SJSA1 (cell line): Measurements from ENCODE around the gene COL1A1. TPM values are rescaled to one million over a fixed set of nuclear protein-coding genes. Genes with fewer than 3 reads are reported as not detected.

Experiments used
- DNase-seq, 2 experiments: peaks; one replicate each; pipeline ENCODE4 v3.0.0-alpha.2; 2015 to 2020; ENCODE audit warnings: low spot score in 2 of 2, low read depth in 1 of 2
- H3K27ac ChIP-seq: fragments of 250-450 bp; sonication (Bioruptor Pico); 2 replicates; pipeline ENCODE4 v1.5.1; 2020; ENCODE audit warnings: mild to moderate bottlenecking, moderate library complexity
- H3K27me3 ChIP-seq: fragments of 250-450 bp; sonication (Bioruptor Pico); replicated peaks from 2 replicates; pipeline ENCODE4 v1.5.1; 2020; ENCODE audit warnings: mild to moderate bottlenecking, moderate library complexity
- H3K36me3 ChIP-seq: fragments of 250-450 bp; sonication (Bioruptor Pico); 2 replicates; pipeline ENCODE4 v1.5.1; 2020; ENCODE audit warnings: mild to moderate bottlenecking
- H3K4me1 ChIP-seq: fragments of 250-450 bp; sonication (Bioruptor Pico); replicated peaks from 2 replicates; pipeline ENCODE4 v1.6.1; 2021; ENCODE audit warnings: mild to moderate bottlenecking
- H3K4me3 ChIP-seq: fragments of 250-450 bp; sonication (Bioruptor Pico); 2 replicates; pipeline ENCODE4 v1.5.1; 2020; ENCODE audit warnings: mild to moderate bottlenecking
- H3K9me3 ChIP-seq: fragments of 250-450 bp; sonication (Bioruptor Pico); replicated peaks from 2 replicates; pipeline ENCODE4 v1.5.1; 2020; ENCODE audit warnings: mild to moderate bottlenecking
- total RNA-seq: library from RNA; depleted of rRNA; stranded (reverse); fragments of >200 nt; shearing (Covaris generic); gene quantifications from 2 replicates; pipeline ENCODE4 v1.2.3, GENCODE V29; 2014

The COL1A1 gene
- total RNA-seq, 1 experiment from 2014 or later = 957 TPM

DNA sequence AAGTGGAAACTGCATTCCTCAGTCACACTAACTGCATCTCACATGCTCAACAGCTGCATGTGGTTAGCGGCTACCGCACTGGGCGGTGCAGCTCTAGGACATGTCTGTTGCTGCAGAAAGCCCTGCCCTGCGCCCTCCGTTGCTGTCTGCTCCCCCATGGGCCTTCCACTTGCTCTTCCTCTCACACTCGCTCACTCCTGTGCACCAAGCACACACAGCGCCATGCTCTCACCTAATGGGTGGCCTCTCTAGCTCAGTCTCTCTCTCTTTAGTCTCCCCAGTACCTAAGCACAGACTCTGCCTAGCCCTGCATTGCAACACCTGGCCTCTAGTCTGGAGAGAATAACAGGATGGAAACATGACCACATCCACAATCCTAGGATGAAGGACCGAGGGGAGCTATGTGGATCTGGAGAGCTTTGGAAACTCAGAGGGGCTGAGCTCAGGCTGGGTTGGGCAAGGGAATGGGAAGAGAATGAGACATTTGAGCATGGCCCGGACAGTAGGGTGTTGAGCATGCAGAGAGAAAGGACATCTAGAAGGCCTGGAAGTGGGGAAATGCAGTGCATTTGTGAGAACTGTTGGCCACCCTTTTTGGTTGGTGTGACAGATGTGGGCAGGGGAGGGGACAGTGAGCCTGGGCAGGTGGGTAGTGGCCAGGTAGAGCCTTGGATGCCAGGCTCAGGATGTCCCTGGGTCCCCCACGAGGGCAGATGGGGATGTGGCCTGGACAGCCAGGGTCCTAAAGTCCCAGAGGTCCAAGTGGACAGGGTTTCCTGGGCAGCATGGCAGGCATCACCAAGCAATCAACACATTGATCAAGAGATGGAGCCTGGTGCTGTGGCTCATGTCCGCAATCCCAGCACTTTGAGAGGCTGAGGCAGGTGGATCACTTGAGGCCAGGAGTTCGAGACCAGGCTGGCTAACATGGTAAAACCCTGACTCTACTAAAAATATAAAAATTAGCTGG is 19.6 kb downstream of the COL1A1 start:
- Histone ChIP-seq H3K9me3 (no peaks in the 10 kb centered on the region), H3K27ac (no peak overlapping the region), H3K36me3 (peaks cover 78% of the 10 kb centered on the region), H3K4me3 (no peak overlapping the region), H3K4me1 (peaks cover 74% of the 10 kb centered on the region), H3K27me3 (no peaks in the 10 kb centered on the region)
- DNase-seq = peak in 1 of 2 experiments; percentile 50

DNA sequence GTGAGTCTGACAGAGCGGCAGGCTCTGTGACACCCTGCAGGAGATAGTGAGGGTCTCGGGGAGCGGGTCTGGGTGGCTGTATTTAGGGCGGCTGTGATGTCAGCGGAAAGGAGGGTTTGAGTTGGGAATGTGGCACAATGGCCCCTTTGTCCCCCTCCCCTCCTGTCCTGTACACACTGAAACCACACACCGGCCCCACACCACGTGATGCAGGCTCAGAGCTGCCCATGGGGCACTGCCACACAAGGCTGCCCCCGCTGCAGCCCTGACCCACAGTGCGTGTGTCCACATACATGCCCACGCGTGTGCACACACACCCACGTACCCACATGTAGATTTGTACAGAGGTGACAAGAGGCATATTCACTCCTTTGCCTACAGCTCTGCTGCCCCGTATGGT is 20.3 kb downstream of the COL1A1 start:
- Histone ChIP-seq H3K27ac (no peak overlapping the region), H3K4me3 (no peak overlapping the region), H3K4me1 (peaks cover 74% of the 10 kb centered on the region), H3K9me3 (no peaks in the 10 kb centered on the region), H3K27me3 (no peaks in the 10 kb centered on the region), H3K36me3 (peaks cover 75% of the 10 kb centered on the region)
- DNase-seq = no peak

DNA sequence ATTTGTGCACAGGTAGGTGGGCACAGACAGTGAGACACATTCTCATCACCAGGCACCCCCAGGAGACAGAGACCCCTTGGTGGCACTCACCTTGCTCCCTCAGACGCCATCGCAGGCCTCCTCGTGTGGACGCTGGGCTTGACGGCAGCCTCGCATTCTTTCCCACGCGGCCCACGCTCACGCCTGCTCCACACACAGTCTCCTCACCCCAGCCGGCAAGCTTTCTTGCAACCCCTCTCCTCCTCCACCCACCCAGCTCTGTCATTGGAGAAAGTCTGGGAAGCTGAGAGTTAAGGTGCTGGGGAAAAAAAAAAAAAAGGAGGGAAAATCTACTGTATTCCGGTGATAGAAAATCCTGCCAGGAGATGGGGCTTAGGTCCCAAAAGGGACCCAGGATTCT is 20.8 kb downstream of the COL1A1 start:
- DNase-seq = no peak
- Histone ChIP-seq H3K36me3 (peaks cover 75% of the 10 kb centered on the region), H3K4me1 (peaks cover 74% of the 10 kb centered on the region), H3K4me3 (no peak overlapping the region), H3K27me3 (no peaks in the 10 kb centered on the region), H3K27ac (no peak overlapping the region), H3K9me3 (no peaks in the 10 kb centered on the region)

- Histone ChIP-seq H3K36me3 (peaks cover 71% of the 10 kb centered on the region), H3K27ac (no peak overlapping the region), H3K9me3 (no peaks in the 10 kb centered on the region), H3K27me3 (no peaks in the 10 kb centered on the region), H3K4me1 (peaks cover 75% of the 10 kb centered on the region), H3K4me3 (no peak overlapping the region)
- peak in 1 of 2 experiments; percentile 32 for DNase-seq
Measured at GRCh38 chr17:50180111-50180510, 21.3 kb downstream of the COL1A1 start.

DNA sequence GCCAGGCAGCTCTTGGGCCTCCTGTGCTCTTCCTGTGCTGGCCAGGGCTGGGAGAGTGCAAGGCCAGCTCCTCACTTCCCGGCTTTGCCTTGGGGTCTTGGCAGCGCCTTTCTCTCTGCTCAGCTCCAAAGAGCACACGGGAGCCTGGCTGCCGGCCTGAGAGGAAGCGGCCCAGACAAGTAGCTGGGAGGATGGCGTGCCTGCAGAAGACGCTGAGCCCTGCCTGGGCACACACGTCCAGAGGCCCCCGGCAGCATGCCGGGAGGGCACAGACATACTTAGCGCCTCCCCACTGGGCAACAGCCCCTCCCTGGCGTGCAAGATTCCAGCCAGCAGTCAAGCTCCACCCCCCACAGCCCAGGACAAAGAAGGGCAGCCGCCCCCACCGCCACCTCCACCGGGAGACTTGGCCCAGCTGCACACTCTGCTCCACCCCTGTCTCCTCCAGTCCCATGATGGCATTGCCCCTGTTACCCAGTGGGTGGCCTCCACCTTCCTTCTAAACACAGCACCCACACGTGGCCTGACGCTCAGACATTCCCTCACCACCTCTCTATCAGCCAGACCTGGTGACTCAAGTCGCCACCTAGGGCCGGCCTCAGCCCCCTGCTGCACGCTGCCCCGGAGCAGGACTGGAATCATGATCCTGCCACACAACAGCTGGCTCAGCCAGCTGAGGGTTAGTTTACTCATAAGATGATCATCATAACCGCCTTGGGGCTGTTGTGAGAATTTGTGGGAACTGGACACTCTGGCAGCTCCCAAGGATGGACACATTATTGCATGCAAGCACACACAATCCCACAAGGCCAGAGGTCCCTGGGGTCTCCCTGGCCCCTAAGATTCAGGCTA is 23.2 kb downstream of the COL1A1 start:
- H3K27me3 ChIP-seq = no peaks in the 10 kb centered on the region
- peaks cover 53% of the 10 kb centered on the region for H3K36me3 ChIP-seq
- DNase-seq = peak; percentile 100
- no peak overlapping the region for H3K4me3 ChIP-seq
- H3K4me1 ChIP-seq = peaks cover 79% of the 10 kb centered on the region
- peak overlapping the region; percentile 75 for H3K27ac ChIP-seq
- H3K9me3 ChIP-seq = no peaks in the 10 kb centered on the region; the same call in 1 of the 2 replicates

- peaks cover 3% of the 10 kb centered on the region; the same call in 1 of the 2 replicates for H3K9me3 ChIP-seq
- no peaks in the 10 kb centered on the region for H3K27me3 ChIP-seq
- peaks cover 83% of the 10 kb centered on the region for H3K4me1 ChIP-seq
- no peak overlapping the region for H3K4me3 ChIP-seq
- H3K27ac ChIP-seq = peak overlapping the region; percentile 71
- H3K36me3 ChIP-seq = peaks cover 48% of the 10 kb centered on the region
- DNase-seq = no peak
Measured at GRCh38 chr17:50177476-50177875, 24.0 kb downstream of the COL1A1 start.

GRCh38 chr17:50176559-50177357 is 24.7 kb downstream of the COL1A1 start:
- peaks cover 3% of the 10 kb centered on the region; the same call in 1 of the 2 replicates for H3K9me3 ChIP-seq

GRCh38 chr17:50175035-50175807 is 26.2 kb downstream of the COL1A1 start:
- DNase-seq = no peak
- Histone ChIP-seq H3K4me3 (no peak overlapping the region), H3K27me3 (no peaks in the 10 kb centered on the region), H3K4me1 (peaks cover 70% of the 10 kb centered on the region), H3K36me3 (peaks cover 32% of the 10 kb centered on the region), H3K9me3 (peaks cover 3% of the 10 kb centered on the region; the same call in 1 of the 2 replicates), H3K27ac (no peak overlapping the region)

More at GRCh38 chr17:50176559-50177357, 24.7 kb downstream of the COL1A1 start:
- Histone ChIP-seq H3K4me3 (no peak overlapping the region), H3K4me1 (peaks cover 79% of the 10 kb centered on the region), H3K27ac (peak overlapping the region; percentile 71), H3K36me3 (peaks cover 41% of the 10 kb centered on the region), H3K27me3 (no peaks in the 10 kb centered on the region)
- DNase-seq = peak in 1 of 2 experiments; percentile 46

DNA sequence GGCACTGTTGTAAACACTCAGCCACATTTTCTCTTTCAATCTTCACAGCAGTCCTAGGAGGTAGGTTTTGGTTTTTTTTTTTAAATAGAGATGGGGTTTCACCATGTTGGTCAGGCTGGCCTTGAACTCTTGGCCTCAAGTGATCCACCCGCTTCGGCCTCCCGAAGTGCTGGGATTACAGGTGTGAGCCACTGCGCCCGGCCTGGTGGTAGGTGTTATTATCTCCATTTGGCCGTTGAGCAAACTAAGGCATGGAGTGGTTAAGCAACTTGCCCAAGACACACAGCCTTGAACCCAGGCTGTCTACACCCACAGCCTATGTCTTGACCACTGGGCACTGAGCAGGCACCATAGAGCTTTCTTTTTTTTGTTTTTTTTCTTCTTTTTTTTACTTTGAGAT is 27.0 kb downstream of the COL1A1 start:
- H3K4me3 ChIP-seq = no peak overlapping the region
- H3K36me3 ChIP-seq = peaks cover 24% of the 10 kb centered on the region
- no peak for DNase-seq
- no peak overlapping the region for H3K27ac ChIP-seq
- H3K27me3 ChIP-seq = no peaks in the 10 kb centered on the region
- peaks cover 3% of the 10 kb centered on the region; the same call in 1 of the 2 replicates for H3K9me3 ChIP-seq
- peaks cover 68% of the 10 kb centered on the region for H3K4me1 ChIP-seq

DNA sequence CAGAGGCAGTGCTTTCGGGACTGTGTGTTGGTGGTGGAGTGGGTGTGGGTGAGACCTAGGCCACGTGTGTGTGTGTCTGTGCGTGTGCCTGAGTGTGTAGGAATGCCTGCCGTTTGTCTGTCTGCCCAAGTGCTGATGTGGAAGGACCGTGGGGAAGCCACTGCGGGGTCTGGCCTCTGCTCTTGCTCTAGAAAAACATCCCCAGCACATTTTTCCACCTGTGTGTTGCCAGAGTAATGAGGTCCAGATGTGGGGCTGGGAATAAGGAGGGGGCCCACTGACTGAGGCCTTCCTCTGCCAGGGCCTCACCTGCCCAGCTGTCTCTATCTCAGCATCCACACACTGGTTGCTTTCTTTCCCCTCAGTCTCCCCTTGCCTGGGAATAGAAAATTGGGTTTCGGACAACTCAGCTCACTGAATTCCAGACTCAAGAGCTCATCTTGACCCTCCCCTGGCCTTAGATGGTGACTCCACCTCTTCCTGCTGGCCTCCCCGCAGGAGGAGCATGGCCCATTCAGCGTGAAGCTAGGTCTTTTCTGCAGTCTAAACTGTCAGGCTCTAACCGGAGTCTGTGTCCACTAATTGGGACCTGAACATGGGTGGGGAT is 28.0 kb downstream of the COL1A1 start:
- H3K9me3 ChIP-seq = peaks cover 3% of the 10 kb centered on the region; the same call in 1 of the 2 replicates
- peaks cover 64% of the 10 kb centered on the region for H3K4me1 ChIP-seq
- H3K27me3 ChIP-seq = no peaks in the 10 kb centered on the region
- H3K4me3 ChIP-seq = no peak overlapping the region
- peak overlapping the region; percentile 75 for H3K27ac ChIP-seq
- DNase-seq = peak; percentile 85 to 87
- peaks cover 24% of the 10 kb centered on the region for H3K36me3 ChIP-seq

GRCh38 chr17:50172936-50173334 is 28.5 kb downstream of the COL1A1 start:
- Histone ChIP-seq H3K9me3 (peaks cover 3% of the 10 kb centered on the region; the same call in 1 of the 2 replicates), H3K4me3 (no peak overlapping the region), H3K4me1 (peaks cover 59% of the 10 kb centered on the region), H3K36me3 (peaks cover 24% of the 10 kb centered on the region), H3K27me3 (no peaks in the 10 kb centered on the region), H3K27ac (peak overlapping the region; percentile 75)
- no peak for DNase-seq

DNA sequence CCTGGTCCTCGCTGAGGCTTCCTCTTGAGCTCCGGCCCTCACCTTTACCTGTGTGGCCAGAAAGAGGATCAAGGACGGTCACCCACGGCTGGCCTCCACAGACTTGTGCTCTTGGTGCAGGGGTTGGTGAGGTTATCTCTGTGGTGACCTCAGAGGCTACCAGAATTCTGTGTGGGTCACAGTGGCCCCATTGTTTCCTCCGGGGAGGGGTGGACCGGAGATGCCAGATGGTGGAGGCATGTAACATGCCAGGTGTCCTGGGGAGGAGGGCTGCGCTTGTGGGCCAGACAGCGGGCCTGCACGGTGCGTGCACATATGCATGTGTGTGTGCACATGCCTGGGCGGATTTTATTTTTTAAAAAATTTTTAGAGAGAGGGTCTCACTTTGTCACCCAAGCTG is 29.3 kb downstream of the COL1A1 start:
- no peaks in the 10 kb centered on the region for H3K27me3 ChIP-seq
- H3K9me3 ChIP-seq = peaks cover 3% of the 10 kb centered on the region; the same call in 1 of the 2 replicates
- H3K36me3 ChIP-seq = peaks cover 16% of the 10 kb centered on the region
- no peak for DNase-seq
- H3K4me1 ChIP-seq = peaks cover 51% of the 10 kb centered on the region
- no peak overlapping the region for H3K27ac ChIP-seq
- H3K4me3 ChIP-seq = no peak overlapping the region
